CMK (cell line): ENCODE results near the gene CEP112.

Experiments used
- DNase-seq: peaks from one replicate; pipeline ENCODE4 v3.0.0-alpha.2; 2010; ENCODE audit warnings: low read depth

CEP112 gene

DNA sequence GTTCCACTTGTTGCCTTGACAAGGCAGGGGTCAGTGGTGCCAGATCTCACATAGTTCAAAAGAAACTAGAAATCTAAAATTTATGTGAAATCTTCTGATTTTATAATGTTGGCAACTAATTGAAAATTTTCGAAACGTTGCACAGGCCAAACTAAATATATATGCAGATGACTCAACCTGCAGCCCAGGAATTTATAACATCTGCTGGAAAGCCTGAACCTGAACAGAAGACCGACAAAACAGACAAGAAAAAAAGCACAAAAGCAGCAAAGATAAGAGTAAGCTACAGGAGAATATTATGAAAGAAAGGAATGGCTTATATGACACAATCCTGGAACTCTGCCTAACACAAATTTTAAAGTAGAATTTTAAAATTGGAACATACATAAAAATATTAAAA lies 207.6 kb downstream of the CEP112 start:
- no peak for DNase-seq

DNA sequence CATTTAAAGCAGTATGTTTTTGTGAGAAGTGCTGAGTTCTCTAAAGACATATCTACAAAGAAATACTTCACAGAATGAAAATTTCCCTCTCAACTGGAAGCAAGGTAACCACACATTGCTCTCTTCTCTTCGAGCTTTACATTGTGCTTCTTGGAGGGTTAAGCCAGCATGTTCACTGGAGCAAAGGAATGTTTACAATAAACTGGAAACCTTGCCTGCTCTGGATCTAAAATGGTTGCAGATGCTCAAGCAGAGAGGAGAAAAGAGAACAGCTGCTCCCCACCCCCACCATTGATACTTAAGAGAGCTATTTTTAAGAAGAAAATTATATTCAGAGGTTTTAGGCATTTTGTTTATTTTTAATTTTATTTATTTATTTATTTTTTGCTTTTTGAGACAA lies 213.1 kb downstream of the CEP112 start:
- no peak for DNase-seq

DNA sequence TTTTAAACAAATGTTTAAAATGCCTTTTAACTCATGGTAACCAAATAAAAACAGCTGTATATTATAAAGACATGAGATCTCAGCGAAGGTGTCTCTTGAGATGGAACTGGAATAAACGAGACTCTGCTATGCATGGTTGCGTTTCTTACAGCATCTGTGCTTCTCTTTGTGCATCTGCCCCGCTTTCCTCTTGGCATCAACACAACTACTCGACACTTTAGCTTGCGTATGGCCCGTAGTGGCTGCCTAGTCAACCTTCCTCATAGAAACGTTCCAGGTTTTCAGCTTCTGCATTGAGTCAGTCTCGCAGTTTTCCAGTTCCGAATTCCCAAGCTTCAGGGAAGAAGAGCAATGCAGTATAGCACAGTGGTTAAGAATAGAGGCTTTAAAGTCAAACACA lies 214.9 kb downstream of the CEP112 start:
- no peak for DNase-seq

DNA sequence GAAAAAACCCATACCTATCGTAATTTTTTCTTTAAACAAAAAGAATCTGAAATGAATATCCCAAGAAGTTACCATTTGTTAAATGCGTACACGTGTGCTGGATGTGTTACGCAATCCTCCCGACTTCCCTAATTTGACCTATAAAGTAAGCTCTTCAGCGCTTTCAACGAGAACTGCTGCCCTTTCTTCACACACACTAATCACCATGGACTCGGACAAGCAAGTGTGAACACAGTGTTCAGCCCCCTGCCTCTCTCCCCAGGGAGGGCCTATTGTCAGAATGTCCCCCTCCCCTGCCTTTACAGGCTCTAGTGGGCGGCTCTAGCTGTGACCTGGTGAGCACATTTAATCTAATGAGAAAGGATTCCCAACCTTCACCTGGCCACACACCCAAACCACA lies 216.1 kb downstream of the CEP112 start:
- DNase-seq, result no peak

- DNase-seq, result no peak
These were observed 218.7 kb downstream of the CEP112 start for GRCh38 chr17:65973237-65973636.

GRCh38 chr17:65967372-65967771 lies 224.6 kb downstream of the CEP112 start:
- no peak for DNase-seq

DNA sequence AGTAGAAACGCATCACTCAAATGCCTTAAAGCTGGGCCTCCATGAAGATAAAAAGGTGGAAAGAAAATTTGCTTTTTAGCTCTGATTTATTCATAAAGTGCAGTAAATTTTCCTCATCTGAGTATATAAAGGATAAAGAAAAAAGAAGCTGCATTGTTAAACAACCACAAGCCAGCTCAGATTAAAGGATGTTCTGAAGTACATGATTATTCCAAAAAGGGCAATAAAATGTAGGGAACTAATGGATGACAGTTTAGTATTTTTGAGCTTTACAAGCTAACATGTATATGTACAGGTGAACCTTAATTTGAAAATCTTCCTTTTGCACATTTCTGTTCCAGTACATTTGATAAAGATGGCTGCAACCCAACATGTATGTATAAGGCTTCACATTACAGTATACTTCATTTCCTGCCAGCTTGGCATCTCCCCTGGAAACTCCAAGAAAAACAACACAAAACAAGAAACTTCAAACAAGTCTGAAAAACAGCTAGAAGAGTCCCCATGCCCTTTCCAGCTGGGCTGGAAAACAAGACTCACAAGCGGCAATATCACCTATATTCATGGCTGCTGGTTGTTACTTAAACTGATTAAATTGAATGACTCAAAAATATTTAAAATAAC lies 225.7 kb downstream of the CEP112 start:
- no peak for DNase-seq

- DNase-seq, result no peak
These were observed 228.8 kb downstream of the CEP112 start for GRCh38 chr17:65963179-65963578.

DNA sequence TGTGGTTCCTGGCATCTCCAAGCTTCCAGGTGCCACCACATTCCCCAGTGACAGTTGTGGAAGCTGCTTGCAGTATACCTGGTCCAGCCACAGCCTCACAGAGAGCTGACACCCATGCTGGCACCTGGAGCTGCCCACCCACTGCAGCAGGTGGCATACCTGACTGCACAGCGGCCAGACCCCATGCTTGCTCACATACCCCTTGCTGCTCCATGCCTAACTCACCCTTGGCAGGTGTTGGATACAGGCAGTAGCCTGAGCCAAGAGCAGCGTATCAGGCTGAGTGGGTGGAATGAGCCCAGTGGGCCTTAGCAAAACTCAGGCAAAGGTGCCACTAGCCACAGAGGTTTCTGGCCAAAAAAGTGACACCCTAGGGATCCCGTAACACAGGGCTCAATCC lies 232.3 kb downstream of the CEP112 start:
- no peak for DNase-seq

DNA sequence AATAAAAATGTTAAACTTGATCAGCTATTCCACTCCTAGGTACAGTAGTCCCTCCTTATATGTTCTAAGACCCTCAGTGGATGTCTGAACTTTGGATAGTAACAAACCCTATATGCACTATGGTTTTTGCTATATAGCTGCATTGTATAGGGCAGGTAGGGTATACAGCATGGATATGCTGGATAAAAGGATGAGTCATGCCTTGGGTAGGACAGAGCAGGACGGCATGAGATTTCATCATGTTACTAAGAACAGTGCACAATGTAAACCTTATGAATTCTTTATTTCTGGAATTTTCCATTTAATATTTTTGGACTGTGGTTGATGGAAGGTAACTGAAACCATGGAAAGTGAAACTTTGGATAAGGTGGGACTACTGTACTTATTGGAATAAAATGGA lies 235.1 kb downstream of the CEP112 start:
- no peak for DNase-seq

GRCh38 chr17:65954148-65954449 lies 237.8 kb downstream of the CEP112 start:
- DNase-seq, result no peak

DNA sequence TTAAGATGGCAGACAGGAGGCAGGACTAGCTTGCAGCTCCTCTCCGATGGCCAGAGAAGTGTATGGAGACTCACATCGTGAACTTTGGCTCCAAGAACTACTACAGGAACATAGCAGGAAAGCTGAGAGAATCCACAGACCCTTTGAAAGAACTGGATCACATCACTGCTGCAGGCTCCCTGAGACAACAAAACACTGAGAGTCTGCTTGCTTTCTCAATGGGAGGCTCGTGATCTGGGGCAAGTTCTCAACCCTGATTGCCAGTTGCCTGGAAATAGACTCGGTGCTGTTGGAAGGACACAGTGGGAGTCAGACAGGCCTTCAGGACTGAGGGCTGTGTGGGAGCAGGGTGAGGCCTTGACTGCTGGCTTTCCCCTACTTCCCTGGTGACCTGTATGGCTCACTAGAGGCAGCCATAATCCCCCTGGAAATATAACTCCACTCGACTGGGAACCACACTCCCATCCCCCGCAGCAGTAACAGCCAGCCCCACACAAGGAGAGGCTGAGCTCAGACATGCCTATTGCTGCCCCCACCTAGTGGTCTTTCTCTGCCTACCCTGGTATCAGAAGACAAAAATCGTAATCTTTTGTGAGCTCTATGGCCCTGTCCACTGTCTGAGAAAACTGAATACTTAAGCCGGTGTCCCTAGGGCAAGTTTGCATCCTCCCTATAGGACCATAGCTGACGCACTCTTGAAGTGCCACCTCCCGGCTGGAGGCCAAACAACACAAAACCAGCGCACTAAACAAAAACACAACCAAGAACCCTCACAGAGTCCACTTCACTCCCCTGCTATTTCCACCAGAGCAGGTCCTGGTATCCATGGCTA lies 238.4 kb downstream of the CEP112 start:
- DNase-seq, result no peak

DNA sequence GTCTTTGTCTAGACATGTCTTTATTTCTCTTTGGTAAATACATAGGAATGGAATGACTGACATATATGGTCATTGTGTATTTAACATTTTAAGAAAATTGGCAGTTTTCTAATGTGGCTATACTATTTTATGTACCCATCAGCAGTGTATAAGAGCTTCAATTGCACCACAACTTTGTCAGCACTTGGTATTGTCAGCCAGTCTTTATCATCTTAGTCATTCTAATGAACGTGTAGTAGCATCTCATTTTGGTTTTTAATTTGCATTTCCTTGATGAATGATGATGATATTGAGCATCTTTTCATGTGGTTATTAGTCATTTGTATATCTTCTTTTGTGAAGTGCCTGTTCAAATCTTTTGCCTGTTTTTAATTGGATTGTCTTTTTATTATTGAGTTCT lies 239.3 kb downstream of the CEP112 start:
- no peak for DNase-seq

DNA sequence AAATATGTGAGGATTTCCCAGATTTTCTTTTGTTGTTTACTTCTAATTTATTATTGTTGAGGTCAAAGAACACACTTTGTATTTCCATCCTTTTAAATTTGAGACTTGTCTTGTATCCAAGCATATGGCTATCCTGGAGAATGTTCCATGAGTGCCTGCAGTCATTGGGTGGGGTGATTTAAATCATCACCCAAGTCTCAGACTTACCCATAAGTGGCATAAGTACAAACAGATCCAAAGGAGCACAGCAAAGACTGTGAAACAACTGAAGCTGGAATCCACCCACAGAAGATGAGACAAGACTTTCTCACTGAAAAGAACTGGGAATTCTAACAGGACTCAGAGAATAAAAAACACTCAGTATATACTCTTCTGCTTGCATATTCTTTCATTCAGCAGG lies 239.9 kb downstream of the CEP112 start:
- DNase-seq, result no peak

- no peak for DNase-seq
These were observed 244.1 kb downstream of the CEP112 start for GRCh38 chr17:65947831-65948230.

- DNase-seq, result no peak
These were observed 249.3 kb downstream of the CEP112 start for GRCh38 chr17:65942592-65942991.

DNA sequence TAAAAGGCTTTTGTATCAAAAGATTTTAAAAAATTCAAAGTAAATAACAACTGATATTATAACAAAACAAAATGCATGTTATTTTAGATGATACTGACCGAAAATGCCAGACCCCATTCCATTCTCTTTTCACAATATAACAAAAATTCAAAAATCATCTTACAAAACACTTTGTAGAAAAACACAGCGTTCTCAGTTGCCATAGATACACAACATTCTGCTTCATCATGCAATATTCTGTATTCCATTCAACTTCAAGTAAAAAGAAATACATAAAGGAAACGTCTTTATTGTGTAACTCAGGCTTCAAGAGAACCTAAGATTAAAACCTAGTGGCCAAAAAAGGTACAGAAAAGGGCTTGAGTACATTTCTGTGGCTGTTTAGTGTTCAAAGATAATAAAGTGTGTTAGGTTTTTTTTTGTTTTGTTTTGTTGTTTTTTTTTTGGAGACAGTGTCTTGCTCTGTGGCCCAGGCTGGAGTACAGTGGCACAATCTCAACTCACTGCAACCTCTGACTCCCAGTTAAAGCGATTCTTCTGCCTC lies 250.5 kb downstream of the CEP112 start:
- DNase-seq, result no peak

GRCh38 chr17:65936013-65936412 lies 255.9 kb downstream of the CEP112 start:
- no peak for DNase-seq

DNA sequence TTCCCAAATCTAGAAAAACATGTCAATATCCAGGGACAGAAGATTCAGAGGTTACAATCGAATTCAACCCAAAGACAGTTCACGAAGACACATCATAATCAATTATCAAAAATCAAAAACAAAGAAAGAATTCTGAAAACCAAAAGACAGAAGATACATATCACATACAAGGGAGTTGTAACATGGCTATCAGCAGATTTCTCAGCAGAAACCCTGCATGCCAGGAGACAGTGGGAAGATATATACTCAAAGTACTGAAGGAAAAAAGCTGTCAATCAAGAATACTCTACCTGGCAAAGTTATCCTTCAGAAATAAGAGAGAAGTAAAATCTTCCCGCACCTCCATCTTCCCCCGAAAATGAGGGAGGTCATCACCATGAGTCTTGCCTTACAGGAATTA lies 258.6 kb downstream of the CEP112 start:
- DNase-seq, result no peak

GRCh38 chr17:65931246-65932149 lies 260.4 kb downstream of the CEP112 start:
- DNase-seq, result no peak

- no peak for DNase-seq
These were observed 261.7 kb downstream of the CEP112 start for GRCh38 chr17:65930140-65930730.

GRCh38 chr17:65926599-65926998 lies 265.3 kb downstream of the CEP112 start:
- no peak for DNase-seq
